Endothelial cell of umbilical vein (primary cell): ENCODE results near the gene TCERG1L. TPM values are rescaled to one million over a fixed set of nuclear protein-coding genes. Genes with fewer than 3 reads are reported as not detected.

Source experiments
- BruUV-seq: library from RNA; stranded (reverse); fragments of 400-500 nt; replicated peaks from 2 replicates; lab custom pipeline; 2021; lab: Mats Ljungman, UMichigan
- CTCF ChIA-PET: fragments of 300-600, 350-600 bp; sonication (Branson Sonifier 250); formaldehyde crosslinking; loops from one replicate; lab custom pipeline; 2021; ENCODE audit warnings: antibody characterized with exemption, inconsistent platforms; lab: Charles Lee
- POLR2A ChIA-PET: fragments of 300-600, 350-600 bp; sonication (Branson Sonifier 250); formaldehyde crosslinking; loops from one replicate; lab custom pipeline; 2021; ENCODE audit warnings: antibody characterized with exemption, inconsistent platforms; lab: Charles Lee
- DNase-seq: peaks from one replicate; pipeline ENCODE4 v3.0.0-alpha.2; 2011; ENCODE audit warnings: low read depth, low spot score
- FAIRE-seq: peaks from 2 replicates; lab custom pipeline; 2011; peaks lifted over from hg19 to GRCh38; lab: Jason Lieb, UNC
- H2AFZ ChIP-seq: 2 replicates; pipeline ENCODE4 v1.6.0; 2012; ENCODE audit warnings: low read depth, low read length, control low read depth, inconsistent platforms
- H3K27ac ChIP-seq: 2 replicates; pipeline ENCODE4 v1.5.1; 2011; ENCODE audit warnings: low read depth, mild to moderate bottlenecking, control low read depth, low read length, moderate library complexity; ENCODE audit not compliant: insufficient read depth
- H3K27me3 ChIP-seq, 2 experiments: 2 replicates each; pipeline versions ENCODE4 v1.6.0 to v1.6.1; 2011; ENCODE audit warnings: low read length in 2 of 2, mixed read lengths in 1 of 2; ENCODE audit not compliant: control insufficient read depth in 2 of 2, insufficient read depth in 2 of 2
- H3K36me3 ChIP-seq, 2 experiments: 2 replicates in 1 of 2; 3 replicates in 1 of 2; pipeline ENCODE4 v1.5.1; 2011; ENCODE audit warnings: low read length in 2 of 2, mild to moderate bottlenecking in 1 of 2, moderate library complexity in 1 of 2; ENCODE audit not compliant: control insufficient read depth in 2 of 2, insufficient read depth in 2 of 2; ENCODE audit errors: extremely low read depth in 1 of 2
- H3K4me1 ChIP-seq: 3 replicates; pipeline ENCODE4 v1.5.1; 2011; ENCODE audit warnings: mild to moderate bottlenecking, low read length; ENCODE audit not compliant: control insufficient read depth, insufficient read depth; ENCODE audit errors: extremely low read depth
- H3K4me2 ChIP-seq: 2 replicates; pipeline ENCODE4 v1.6.1; 2011; ENCODE audit warnings: low read length, control low read depth, mixed read lengths; ENCODE audit not compliant: insufficient read depth
- H3K4me3 ChIP-seq, 3 experiments: fragments of 200-600 bp in 1 of 3; sonication (generic), shearing (Covaris generic) in 1 of 3; replicated peaks in 1 of 3; 2 replicates each; pipeline ENCODE4 v1.5.1; 2011 to 2016; ENCODE audit warnings: control low read depth in 3 of 3, low read length in 3 of 3, mild to moderate bottlenecking in 2 of 3, inconsistent platforms in 1 of 3, low read depth in 1 of 3, moderate library complexity in 1 of 3; ENCODE audit not compliant: insufficient read depth in 1 of 3
- H3K79me2 ChIP-seq: 2 replicates; pipeline ENCODE4 v1.6.0; 2012; ENCODE audit warnings: low read length, inconsistent platforms; ENCODE audit not compliant: control insufficient read depth, insufficient read depth
- H3K9ac ChIP-seq: replicated peaks from 2 replicates; pipeline ENCODE3; 2011; ENCODE audit warnings: low read length, control low read depth; ENCODE audit not compliant: insufficient read depth; ENCODE audit errors: extremely low read depth
- H3K9me1 ChIP-seq: replicated peaks from 3 replicates; pipeline ENCODE4 v1.6.0; 2011; ENCODE audit warnings: mild to moderate bottlenecking, low read length; ENCODE audit not compliant: control insufficient read depth, insufficient read depth; ENCODE audit errors: extremely low read depth
- H3K9me3 ChIP-seq: replicated peaks from 2 replicates; pipeline ENCODE4 v1.5.1; 2012; ENCODE audit warnings: low read length, inconsistent platforms; ENCODE audit not compliant: control insufficient read depth, insufficient read depth
- H4K20me1 ChIP-seq: replicated peaks from 2 replicates; pipeline ENCODE3; 2011; ENCODE audit warnings: mild to moderate bottlenecking, low read length; ENCODE audit not compliant: control insufficient read depth, insufficient read depth; ENCODE audit errors: extremely low read depth
- FOS ChIP-seq: IDR thresholded peaks from 2 replicates; pipeline ENCODE4 v1.6.1; 2011; ENCODE audit warnings: mild to moderate bottlenecking, low read length, moderate library complexity, borderline replicate concordance; ENCODE audit not compliant: insufficient read depth
- JUN ChIP-seq: IDR thresholded peaks from 2 replicates; pipeline ENCODE4 v1.6.1; 2011; ENCODE audit warnings: borderline replicate concordance, low read depth; ENCODE audit not compliant: insufficient read length, insufficient read depth
- MAX ChIP-seq: IDR thresholded peaks from 2 replicates; pipeline ENCODE4 v1.6.1; 2011; ENCODE audit not compliant: insufficient read depth, insufficient read length
- MYC ChIP-seq: IDR thresholded peaks from one replicate; pipeline ENCODE4 v1.6.1; 2011; ENCODE audit warnings: mild to moderate bottlenecking, low read depth, low read length
- POLR2A ChIP-seq: IDR thresholded peaks from 2 replicates; pipeline ENCODE4 v1.6.1; 2012; ENCODE audit warnings: low read depth, mild to moderate bottlenecking, control low read depth, low read length
- POLR2AphosphoS5 ChIP-seq: IDR thresholded peaks from 2 replicates; pipeline ENCODE4 v1.6.1; 2012; ENCODE audit warnings: low read depth, mild to moderate bottlenecking, control low read depth, low read length, moderate library complexity; ENCODE audit not compliant: insufficient read depth
- dilution Hi-C: fragments of 300-500 bp; cut with MboI; formaldehyde crosslinking; loops from one replicate; pipeline ENCODE4 v1.15.0; 2019; ENCODE audit warnings: low sequenced_read_pairs; ENCODE audit not compliant: extremely low pct_ligation_motif_present
- intact Hi-C: fragments of 100-400 bp; cut with micrococcal nuclease; formaldehyde crosslinking; loops from one replicate; pipeline ENCODE4 v1.10.0; 2022
- polyA plus RNA-seq, 4 experiments: library from polyadenylated mRNA; depleted of rRNA in 3 of 4; stranded (reverse) in 3 of 4; unstranded in 1 of 4; fragments of >200 nt; gene quantifications; 2 replicates each; pipeline versions ENCODE4 v1.2.1 to v1.2.3, GENCODE V29; 2011 to 2012; ENCODE audit warnings: missing spikeins in 1 of 4
- total RNA-seq: library from RNA; stranded (reverse); gene quantifications from 2 replicates; pipeline ENCODE4 v1.2.3, GENCODE V29; 2021
- TF ChIP-seq, protein P1 (sequence below), 2 donors: IDR thresholded peaks; 1 replicate in 1 of 2; 2 replicates in 1 of 2; pipeline ENCODE4 v1.5.1; 2011; ENCODE audit warnings: low read length in 2 of 2, mild to moderate bottlenecking in 2 of 2, moderate library complexity in 2 of 2, control low read depth in 1 of 2, inconsistent platforms in 1 of 2, low read depth in 1 of 2; ENCODE audit not compliant: insufficient read depth in 1 of 2; ENCODE audit errors: extremely low read depth in 1 of 2

TCERG1L gene
- total and polyA plus RNA-seq, 2 donors (not counting 3 experiments of a cell fraction or from before 2014, with no cell fraction given), result not detected

GRCh38 chr10:131128731-131129130 lies 182.8 kb downstream of the TCERG1L start:
- no peak for TF ChIP-seq MAX
- TF ChIP-seq, protein P1, sequence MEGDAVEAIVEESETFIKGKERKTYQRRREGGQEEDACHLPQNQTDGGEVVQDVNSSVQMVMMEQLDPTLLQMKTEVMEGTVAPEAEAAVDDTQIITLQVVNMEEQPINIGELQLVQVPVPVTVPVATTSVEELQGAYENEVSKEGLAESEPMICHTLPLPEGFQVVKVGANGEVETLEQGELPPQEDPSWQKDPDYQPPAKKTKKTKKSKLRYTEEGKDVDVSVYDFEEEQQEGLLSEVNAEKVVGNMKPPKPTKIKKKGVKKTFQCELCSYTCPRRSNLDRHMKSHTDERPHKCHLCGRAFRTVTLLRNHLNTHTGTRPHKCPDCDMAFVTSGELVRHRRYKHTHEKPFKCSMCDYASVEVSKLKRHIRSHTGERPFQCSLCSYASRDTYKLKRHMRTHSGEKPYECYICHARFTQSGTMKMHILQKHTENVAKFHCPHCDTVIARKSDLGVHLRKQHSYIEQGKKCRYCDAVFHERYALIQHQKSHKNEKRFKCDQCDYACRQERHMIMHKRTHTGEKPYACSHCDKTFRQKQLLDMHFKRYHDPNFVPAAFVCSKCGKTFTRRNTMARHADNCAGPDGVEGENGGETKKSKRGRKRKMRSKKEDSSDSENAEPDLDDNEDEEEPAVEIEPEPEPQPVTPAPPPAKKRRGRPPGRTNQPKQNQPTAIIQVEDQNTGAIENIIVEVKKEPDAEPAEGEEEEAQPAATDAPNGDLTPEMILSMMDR (IDR thresholded peaks at IDR 0.05; ENCODE audit: extremely low read depth in 1 of 2, insufficient read depth in 1 of 2, low read depth in 1 of 2, low read length in 2 of 2), result no peak
- no peak for TF ChIP-seq FOS
- Histone ChIP-seq H3K4me2 (no peak overlapping the region), H4K20me1 (no peaks in the 10 kb centered on the region), H3K36me3 (no peaks in the 10 kb centered on the region), H2AFZ (no peak overlapping the region), H3K27ac (no peak overlapping the region), H3K4me3 (no peak overlapping the region), H3K4me1 (no peaks in the 10 kb centered on the region), H3K9me1 (no peaks in the 10 kb centered on the region), H3K9ac (no peak overlapping the region), H3K9me3 (peaks cover 9% of the 10 kb centered on the region), H3K79me2 (no peaks in the 10 kb centered on the region), H3K27me3 (no peaks in the 10 kb centered on the region)
- CTCF ChIA-PET, result no interaction called here
- DNase-seq (no peak), FAIRE-seq (no peak)
- BruUV-seq, result no TSS peak
- POLR2A ChIA-PET, result no interaction called here
- intact Hi-C loops (no loop called here), dilution Hi-C loops (no loop called here)

- H4K20me1 ChIP-seq, result no peaks in the 10 kb centered on the region
- no peaks in the 10 kb centered on the region for H3K36me3 ChIP-seq
- dilution Hi-C loops, result no loop called here
- TF ChIP-seq, protein P1 (IDR thresholded peaks at IDR 0.05; ENCODE audit: extremely low read depth in 1 of 2, insufficient read depth in 1 of 2, low read depth in 1 of 2, low read length in 2 of 2), result no peak
- TF ChIP-seq POLR2A (no peak), MYC (no peak), MAX (no peak), POLR2AphosphoS5 (no peak), JUN (no peak)
- no peaks in the 10 kb centered on the region for H3K79me2 ChIP-seq
- POLR2A ChIA-PET, result no interaction called here
- H3K4me1 ChIP-seq, result no peaks in the 10 kb centered on the region
- no TSS peak for BruUV-seq
- intact Hi-C loops, result no loop called here
- H2AFZ ChIP-seq, result no peak overlapping the region
- H3K9me1 ChIP-seq, result no peaks in the 10 kb centered on the region
- FAIRE-seq, result no peak
- no peak overlapping the region for H3K27ac ChIP-seq
- no peak overlapping the region for H3K4me3 ChIP-seq
- H3K27me3 ChIP-seq, result no peaks in the 10 kb centered on the region
- no peak for DNase-seq
- CTCF ChIA-PET, result no interaction called here
- peaks cover 7% of the 10 kb centered on the region for H3K9me3 ChIP-seq
- H3K4me2 ChIP-seq, result no peak overlapping the region
- H3K9ac ChIP-seq, result no peak overlapping the region
Measured at GRCh38 chr10:131127610-131128009, 183.9 kb downstream of the TCERG1L start.
